Liver (tissue), 9 donors: ENCODE data around the gene STAT5B. TPM values are rescaled to one million over a fixed set of nuclear protein-coding genes. Genes with fewer than 3 reads are reported as not detected.
"Not testable (repeated sequence)": the region's sequence is repeated elsewhere in the genome, so short reads cannot be mapped to it uniquely, and the experiment has no call there.

Source experiments
- DNase-seq: peaks from one replicate; pipeline ENCODE4 v3.0.0-alpha.2; 2017; ENCODE audit warnings: low spot score
- H3K27ac ChIP-seq, 2 donors: one replicate each; pipeline ENCODE4 v1.7.0; 2013; ENCODE audit warnings: inconsistent platforms in 2 of 2, low read length in 2 of 2, control low read depth in 1 of 2, low read depth in 1 of 2, mild to moderate bottlenecking in 1 of 2
- H3K27me3 ChIP-seq, 4 donors: one replicate each; pipeline versions ENCODE4 v1.6.1 to v1.7.0; 2013; ENCODE audit warnings: low read length in 3 of 4, inconsistent platforms in 1 of 4, mild to moderate bottlenecking in 1 of 4, moderate library complexity in 1 of 4; ENCODE audit not compliant: control insufficient read depth in 4 of 4, insufficient read depth in 4 of 4
- H3K36me3 ChIP-seq, 4 donors: one replicate each; pipeline versions ENCODE4 v1.6.1 to v1.7.0; 2013; ENCODE audit warnings: low read length in 3 of 4, mild to moderate bottlenecking in 3 of 4, low read depth in 1 of 4, moderate library complexity in 1 of 4; ENCODE audit not compliant: control insufficient read depth in 4 of 4, insufficient read depth in 3 of 4
- H3K4me1 ChIP-seq, 4 donors: one replicate each; pipeline versions ENCODE4 v1.6.1 to v1.7.0; 2013; ENCODE audit warnings: low read length in 3 of 4, mild to moderate bottlenecking in 3 of 4, moderate library complexity in 1 of 4; ENCODE audit not compliant: control insufficient read depth in 4 of 4, insufficient read depth in 4 of 4
- H3K4me3 ChIP-seq, 3 donors: one replicate each; pipeline versions ENCODE4 v1.6.1 to v1.7.0; 2013; ENCODE audit warnings: low read length in 3 of 3, control low read depth in 1 of 3, low read depth in 1 of 3, mild to moderate bottlenecking in 1 of 3
- H3K9ac ChIP-seq, 2 donors: one replicate each; pipeline ENCODE4 v1.7.0; 2013; ENCODE audit warnings: low read length in 2 of 2, mild to moderate bottlenecking in 2 of 2, moderate library complexity in 2 of 2, control low read depth in 1 of 2, low read depth in 1 of 2
- H3K9me3 ChIP-seq, 4 donors: one replicate each; pipeline versions ENCODE4 v1.6.1 to v1.7.0; 2013; ENCODE audit warnings: low read length in 3 of 4; ENCODE audit not compliant: control insufficient read depth in 4 of 4
- CTCF ChIP-seq: fragments of 150-350 bp; IDR thresholded peaks from 2 replicates; pipeline ENCODE4 v1.5.1; 2017; ENCODE audit warnings: improper control_type of control experiment, low read depth, low read length; ENCODE audit not compliant: missing input control
- FOXA1 ChIP-seq: IDR thresholded peaks from 2 replicates; pipeline ENCODE4 v1.6.1; 2016; ENCODE audit warnings: antibody characterized with exemption
- GABPA ChIP-seq, 2 donors: IDR thresholded peaks in 1 of 2; conservative IDR thresholded peaks in 1 of 2; 2 replicates each; pipeline ENCODE4 v1.6.1; 2016; ENCODE audit warnings: antibody characterized with exemption in 2 of 2, mild to moderate bottlenecking in 1 of 2, moderate library complexity in 1 of 2
- RAD21 ChIP-seq, 2 donors: IDR thresholded peaks; 2 replicates each; pipeline ENCODE4 v1.6.1; 2016; ENCODE audit warnings: antibody characterized with exemption in 2 of 2, mild to moderate bottlenecking in 2 of 2
- REST ChIP-seq: IDR thresholded peaks from 2 replicates; pipeline ENCODE4 v1.6.1; 2016; ENCODE audit warnings: antibody characterized with exemption, mild to moderate bottlenecking
- SP1 ChIP-seq: IDR thresholded peaks from 2 replicates; pipeline ENCODE4 v1.6.1; 2018; ENCODE audit warnings: antibody characterized with exemption, mild to moderate bottlenecking
- YY1 ChIP-seq: IDR thresholded peaks from 2 replicates; pipeline ENCODE4 v1.6.1; 2016; ENCODE audit warnings: antibody characterized with exemption, mild to moderate bottlenecking
- WGBS: extraction: QIAGEN DNeasy Blood & Tissue Kit; methylation state at CpG from one replicate; pipeline ENCODE4 v1.1.7; 2013; 5-methylcytosine and 5-hydroxymethylcytosine counted together
- polyA plus RNA-seq, 2 donors: library from polyadenylated mRNA; stranded (reverse) in 1 of 2; unstranded in 1 of 2; fragments of 200-250 nt in 1 of 2; fragments of >200 nt in 1 of 2; fragmentation: Nextera tagmentation in 1 of 2; extraction: Ambion mirVana in 1 of 2; gene quantifications; one replicate each; pipeline versions ENCODE4 v1.2.1 to v1.2.3, GENCODE V29; 2013 to 2015
- total RNA-seq, 2 donors: library from RNA; depleted of rRNA; stranded (reverse); fragments of >200 nt; gene quantifications; one replicate each; pipeline ENCODE4 v1.2.3, GENCODE V29; 2014
- donor health status: healthy.
- donor health status: healthy.
- donor health status: healthy.
- donor health status: healthy.
- donor health status: healthy.

STAT5B gene
- total and polyA plus RNA-seq, 4 donors = 6.7 to 33.9 (median 21.6) TPM

- Histone ChIP-seq H3K4me3 (no peak overlapping the region), H3K27me3 (no peaks in the 10 kb centered on the region), H3K27ac (no peak overlapping the region), H3K4me1 (no peaks in the 10 kb centered on the region), H3K36me3 (peaks cover 4 to 25% (median 7%) of the 10 kb centered on the region in 4 donors), H3K9me3 (no peaks in the 10 kb centered on the region), H3K9ac (no peak overlapping the region)
- 95% methylated on average over 16 of the region's 16 CpGs for WGBS
- TF ChIP-seq CTCF = no peak
- no peak for TF ChIP-seq SP1
- DNase-seq = no peak
Observed at GRCh38 chr17:42304187-42305030, 28.2 kb upstream of the STAT5B start.

GRCh38 chr17:42303694-42304093 lies 27.5 kb upstream of the STAT5B start:
- Histone ChIP-seq H3K4me1 (no peaks in the 10 kb centered on the region), H3K27me3 (no peaks in the 10 kb centered on the region), H3K4me3 (no peak overlapping the region), H3K9ac (no peak overlapping the region), H3K27ac (no peak overlapping the region), H3K36me3 (peaks cover 4 to 25% (median 8%) of the 10 kb centered on the region in 4 donors), H3K9me3 (no peaks in the 10 kb centered on the region)
- TF ChIP-seq REST (no peak), SP1 (no peak), CTCF (no peak)
- WGBS = 93% methylated on average over 3 of the region's 3 CpGs
- DNase-seq = no peak

- TF ChIP-seq RAD21 (IDR thresholded peaks at IDR 0.05) (no peak), YY1 (no peak), CTCF (no peak), GABPA (IDR thresholded peaks at IDR 0.05 in 1 of 2, conservative IDR thresholded peaks at IDR 0.05 in 1 of 2) (no peak), FOXA1 (no peak)
- DNase-seq = no peak
- Histone ChIP-seq H3K4me3 (no peak overlapping the region), H3K27ac (no peak overlapping the region), H3K4me1 (no peaks in the 10 kb centered on the region), H3K36me3 (peaks cover 1 to 30% (median 7%) of the 10 kb centered on the region in 4 donors), H3K9ac (no peak overlapping the region), H3K9me3 (no peaks in the 10 kb centered on the region), H3K27me3 (no peaks in the 10 kb centered on the region)
- WGBS = 94% methylated on average over 9 of the region's 9 CpGs
Observed at GRCh38 chr17:42301022-42301421, 24.8 kb upstream of the STAT5B start.

GRCh38 chr17:42299913-42300312 lies 23.7 kb upstream of the STAT5B start:
- 100% methylated on average over 3 of the region's 17 CpGs for WGBS
- not testable (repeated sequence) for DNase-seq

More at GRCh38 chr17:42299913-42300312, 23.7 kb upstream of the STAT5B start:
- H3K9ac ChIP-seq, H3K27me3 ChIP-seq, H3K27ac ChIP-seq, H3K4me1 ChIP-seq, H3K4me3 ChIP-seq, H3K9me3 ChIP-seq: not testable (repeated sequence)
- peaks cover 0 to 40% (median 7%) of the 10 kb centered on the region in 4 donors for H3K36me3 ChIP-seq
